HEK293 (cell line): ENCODE measurements around the gene HOTAIR.

Experiments used
- CTCF ChIA-PET: fragments of 350-600 bp; formaldehyde crosslinking; extraction: SDS; loops from one replicate; lab custom pipeline; 2021; ENCODE audit warnings: antibody characterized with exemption; lab: Yijun Ruan, JAX
- POLR2A ChIA-PET: fragments of 300-600 bp; formaldehyde crosslinking; extraction: SDS; loops from one replicate; lab custom pipeline; 2020; ENCODE audit warnings: antibody characterized with exemption, inconsistent platforms; lab: Yijun Ruan, JAX
- H3K27ac ChIP-seq: fragments of 200-500 bp; sonication (Bioruptor generic); 2 replicates; pipeline ENCODE4 v1.5.1; 2014; ENCODE audit warnings: low read depth, low read length, control low read depth, inconsistent platforms; ENCODE audit errors: extremely low read depth
- H3K36me3 ChIP-seq, 2 experiments: fragments of 200-500 bp in 1 of 2; sonication (Bioruptor generic) in 1 of 2; 1 replicate in 1 of 2; 2 replicates in 1 of 2; pipeline ENCODE4 v1.5.1; 2014 to 2017; ENCODE audit warnings: inconsistent platforms in 2 of 2, low read length in 2 of 2; ENCODE audit not compliant: control insufficient read depth in 2 of 2, insufficient read depth in 1 of 2
- H3K4me1 ChIP-seq: fragments of 200-500 bp; sonication (Bioruptor generic); 2 replicates; pipeline ENCODE4 v1.5.1; 2014; ENCODE audit warnings: mild to moderate bottlenecking, low read length, inconsistent platforms; ENCODE audit not compliant: control insufficient read depth, insufficient read depth
- H3K4me3 ChIP-seq: 2 replicates; pipeline ENCODE4 v1.5.1; 2011; ENCODE audit warnings: low read depth, mild to moderate bottlenecking, control low read depth, low read length, moderate library complexity
- H3K9me3 ChIP-seq: fragments of 200-500 bp; sonication (Bioruptor generic); 2 replicates; pipeline ENCODE4 v1.5.1; 2014; ENCODE audit warnings: low read depth, low read length, inconsistent platforms; ENCODE audit not compliant: control insufficient read depth, insufficient read depth
- IKZF3 ChIP-seq: fragments of 450-650 bp; IDR thresholded peaks from 2 replicates; pipeline ENCODE4 v1.5.0; 2018; ENCODE audit warnings: missing biosample characterization, mild to moderate bottlenecking, missing genetic modification characterization, moderate library complexity
- KLF8 ChIP-seq: fragments of 450-650 bp; formaldehyde crosslinking; IDR thresholded peaks from 2 replicates; pipeline ENCODE4 v1.5.1; 2016; ENCODE audit warnings: missing biosample characterization, missing genetic modification characterization
- MZF1 ChIP-seq: fragments of 450-650 bp; formaldehyde crosslinking; IDR thresholded peaks from 2 replicates; pipeline ENCODE4 v1.5.1; 2017; ENCODE audit warnings: missing biosample characterization, missing genetic modification characterization, borderline replicate concordance
- PRDM1 ChIP-seq: fragments of 450-650 bp; formaldehyde crosslinking; IDR thresholded peaks from 2 replicates; pipeline ENCODE4; 2016; ENCODE audit warnings: missing biosample characterization, missing genetic modification characterization
- PRDM10 ChIP-seq: fragments of 450-650 bp; formaldehyde crosslinking; IDR thresholded peaks from 2 replicates; pipeline ENCODE4 v1.5.1; 2016; ENCODE audit warnings: missing biosample characterization, missing genetic modification characterization
- PRDM4 ChIP-seq: fragments of 450-650 bp; formaldehyde crosslinking; IDR thresholded peaks from 2 replicates; pipeline ENCODE4 v1.5.1; 2017; ENCODE audit warnings: missing biosample characterization, missing genetic modification characterization
- REPIN1 ChIP-seq: fragments of 450-650 bp; formaldehyde crosslinking; IDR thresholded peaks from 2 replicates; pipeline ENCODE4 v1.5.1; 2017; ENCODE audit warnings: missing biosample characterization, missing genetic modification characterization, low read depth
- TCF7L2 ChIP-seq: IDR thresholded peaks from 2 replicates; pipeline ENCODE4 v1.6.1; 2011; ENCODE audit warnings: low read depth, mild to moderate bottlenecking, inconsistent platforms, low read length, moderate library complexity, borderline replicate concordance
- YY1 ChIP-seq: fragments of 450-650 bp; formaldehyde crosslinking; IDR thresholded peaks from 2 replicates; pipeline ENCODE4 v1.5.1; 2018; ENCODE audit warnings: missing biosample characterization, missing genetic modification characterization
- ZBTB17 ChIP-seq: fragments of 450-650 bp; formaldehyde crosslinking; IDR thresholded peaks from 2 replicates; pipeline ENCODE4 v1.5.1; 2016; ENCODE audit warnings: missing biosample characterization, missing genetic modification characterization
- ZBTB20 ChIP-seq: fragments of 450-650 bp; formaldehyde crosslinking; IDR thresholded peaks from 2 replicates; pipeline ENCODE4 v1.5.1; 2016; ENCODE audit warnings: missing biosample characterization, missing genetic modification characterization
- ZFP41 ChIP-seq: fragments of 450-650 bp; formaldehyde crosslinking; IDR thresholded peaks from 2 replicates; pipeline ENCODE4 v1.5.1; 2016; ENCODE audit warnings: missing biosample characterization, missing genetic modification characterization, borderline replicate concordance
- ZNF121 ChIP-seq: fragments of 450-650 bp; formaldehyde crosslinking; IDR thresholded peaks from 2 replicates; pipeline ENCODE4 v1.5.1; 2016; ENCODE audit warnings: missing biosample characterization, missing genetic modification characterization
- ZNF132 ChIP-seq: fragments of 450-650 bp; formaldehyde crosslinking; IDR thresholded peaks from 2 replicates; pipeline ENCODE4 v1.5.1; 2017; ENCODE audit warnings: missing biosample characterization, missing genetic modification characterization, borderline replicate concordance
- ZNF19 ChIP-seq: fragments of 450-650 bp; formaldehyde crosslinking; IDR thresholded peaks from 2 replicates; pipeline ENCODE4; 2016; ENCODE audit warnings: missing biosample characterization, missing genetic modification characterization, low read depth
- ZNF366 ChIP-seq: fragments of 450-650 bp; formaldehyde crosslinking; conservative IDR thresholded peaks from 2 replicates; pipeline ENCODE4 v1.5.1; 2016; ENCODE audit warnings: missing biosample characterization, missing genetic modification characterization
- ZNF391 ChIP-seq: fragments of 450-650 bp; formaldehyde crosslinking; IDR thresholded peaks from 2 replicates; pipeline ENCODE4 v1.5.1; 2016; ENCODE audit warnings: low read depth, missing biosample characterization, missing genetic modification characterization, borderline replicate concordance
- ZNF394 ChIP-seq: fragments of 450-650 bp; formaldehyde crosslinking; IDR thresholded peaks from 2 replicates; pipeline ENCODE4 v1.5.1; 2016; ENCODE audit warnings: missing biosample characterization, missing genetic modification characterization, mild to moderate bottlenecking, moderate library complexity, borderline replicate concordance
- ZNF423 ChIP-seq: fragments of 450-650 bp; formaldehyde crosslinking; IDR thresholded peaks from 2 replicates; pipeline ENCODE4 v1.5.1; 2016; ENCODE audit warnings: missing biosample characterization, missing genetic modification characterization
- ZNF513 ChIP-seq: fragments of 450-650 bp; IDR thresholded peaks from 2 replicates; pipeline ENCODE4 v1.5.1; 2018; ENCODE audit warnings: missing biosample characterization, missing genetic modification characterization
- ZNF521 ChIP-seq: fragments of 450-650 bp; formaldehyde crosslinking; IDR thresholded peaks from 2 replicates; pipeline ENCODE4 v1.5.1; 2017; ENCODE audit warnings: missing biosample characterization, mild to moderate bottlenecking, missing genetic modification characterization
- ZNF600 ChIP-seq: fragments of 450-650 bp; formaldehyde crosslinking; IDR thresholded peaks from 2 replicates; pipeline ENCODE4 v1.5.1; 2016; ENCODE audit warnings: missing biosample characterization, missing genetic modification characterization
- ZNF654 ChIP-seq: fragments of 450-650 bp; formaldehyde crosslinking; IDR thresholded peaks from 2 replicates; pipeline ENCODE4 v1.5.1; 2016; ENCODE audit warnings: low read depth, missing biosample characterization, missing genetic modification characterization
- ZNF677 ChIP-seq: fragments of 450-650 bp; IDR thresholded peaks from 2 replicates; pipeline ENCODE4 v1.5.0; 2018; ENCODE audit warnings: missing biosample characterization, mild to moderate bottlenecking, missing genetic modification characterization, moderate library complexity
- ZXDB ChIP-seq: fragments of 450-650 bp; formaldehyde crosslinking; IDR thresholded peaks from 2 replicates; pipeline ENCODE4 v1.5.1; 2016; ENCODE audit warnings: missing biosample characterization, missing genetic modification characterization

The HOTAIR gene

DNA sequence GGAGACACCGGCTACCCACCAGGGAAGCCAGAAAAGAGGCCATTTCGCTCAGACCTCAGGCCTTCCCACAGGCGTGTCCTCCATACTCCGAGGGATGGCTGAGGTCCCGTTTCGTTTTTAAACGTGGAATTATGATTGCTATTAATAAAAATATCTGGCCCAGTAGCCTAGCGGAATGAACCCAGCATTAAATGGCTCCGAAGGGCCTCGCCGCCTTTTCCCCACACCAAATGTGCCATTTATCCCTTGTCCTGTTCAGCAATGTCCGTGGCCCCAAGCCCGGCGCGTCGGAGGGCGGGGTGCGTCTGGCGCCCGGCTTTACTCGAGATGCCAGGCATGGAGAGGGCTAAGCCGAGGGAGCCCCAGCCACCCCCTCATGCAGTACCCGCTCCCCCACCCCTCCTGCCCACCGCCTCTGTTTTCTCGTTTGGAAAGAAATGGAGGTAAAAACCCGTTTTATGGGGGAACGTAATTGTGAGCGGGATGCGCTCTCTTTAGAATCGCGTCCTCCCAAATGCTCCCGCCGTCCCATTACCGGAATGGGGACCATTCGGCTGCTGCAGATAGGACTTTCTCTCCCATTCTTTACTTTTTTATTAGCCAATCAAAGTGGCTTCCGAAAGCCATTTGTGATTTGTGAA lies 39.7 kb upstream of the HOTAIR start:
- H3K4me3 ChIP-seq = no peak overlapping the region
- H3K36me3 ChIP-seq = no peaks in the 10 kb centered on the region
- H3K27ac ChIP-seq = peak overlapping the region; percentile 47
- H3K4me1 ChIP-seq = peaks cover 39% of the 10 kb centered on the region
- ChIA-PET CTCF (interaction anchor here (0.8 to 3.8 kb wide), 4 partner anchors 18 to 200 kb away, joined by 3 to 23 read pairs (median 4); partner anchors contain the start of gene HOXC5), POLR2A (no interaction called here)
- TF ChIP-seq YY1 (0 out of 2 replicates have a peak, but pooled peaks have one; percentile 16), TCF7L2 (no peak), ZNF521 (no peak), IKZF3 (tag by site-specific recombination) (peak; percentile 43; the same call in 1 of the 2 replicates)
- no peaks in the 10 kb centered on the region for H3K9me3 ChIP-seq

DNA sequence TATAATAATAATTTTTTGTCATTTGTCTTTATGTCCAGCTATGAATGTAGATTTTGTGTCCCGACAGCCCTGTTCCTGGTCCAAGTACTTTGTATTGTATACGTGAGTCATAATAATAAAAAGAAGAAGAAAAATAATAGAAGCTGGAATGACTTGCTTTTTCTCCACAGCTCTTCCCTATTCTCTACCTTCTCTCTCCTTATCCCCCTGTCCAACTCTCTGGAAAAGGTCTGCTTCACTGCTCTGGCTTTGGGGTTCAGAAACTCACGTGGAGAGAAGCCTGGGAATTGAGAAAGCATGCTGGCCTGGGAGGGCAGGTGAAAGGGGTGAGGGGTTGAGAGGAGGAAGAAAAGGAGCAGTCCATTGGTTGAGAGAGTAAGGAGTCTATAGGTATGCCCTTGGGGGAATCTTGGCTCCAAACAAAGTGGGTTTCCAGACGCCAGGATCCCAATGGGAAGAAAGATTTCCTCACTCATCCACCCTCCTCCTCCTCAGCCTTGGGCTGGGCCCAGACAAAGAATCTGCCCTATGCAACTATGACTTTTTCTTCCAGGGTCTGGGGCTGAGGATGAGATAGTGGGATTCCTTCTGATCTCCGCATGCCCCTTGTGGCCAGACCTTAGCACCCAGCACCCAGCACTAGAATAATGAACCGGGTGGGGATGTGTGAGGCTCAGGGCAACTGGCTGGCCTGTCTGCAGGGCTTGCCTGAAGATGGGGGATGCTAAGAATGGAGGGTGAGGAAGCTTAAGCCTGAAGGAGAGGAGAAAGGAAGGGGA lies 38.1 kb upstream of the HOTAIR start:
- ChIA-PET POLR2A (no interaction called here), CTCF (interaction anchor here (1.0 to 2.2 kb wide), 4 partner anchors 19 to 202 kb away, joined by 3 to 7 read pairs (median 6); no protein-coding TSS in a partner anchor)
- Histone ChIP-seq H3K4me3 (no peak overlapping the region), H3K36me3 (no peaks in the 10 kb centered on the region), H3K4me1 (peaks cover 41% of the 10 kb centered on the region), H3K9me3 (no peaks in the 10 kb centered on the region), H3K27ac (no peak overlapping the region)
- TF ChIP-seq ZFP41 (tag by site-specific recombination) = no peak
- no peak for TF ChIP-seq ZNF132
- no peak for TF ChIP-seq ZNF121 (tag by site-specific recombination)
- TF ChIP-seq ZBTB17 = peak; percentile 96
- peak; percentile 45; the same call in 1 of the 2 replicates for TF ChIP-seq ZNF513 (tag by site-specific recombination)
- peak; percentile 90 for TF ChIP-seq PRDM10 (tag by site-specific recombination)
- peak; percentile 74 for TF ChIP-seq ZNF366 (tag by site-specific recombination)
- TF ChIP-seq IKZF3 (tag by site-specific recombination) = peak; percentile 87
- TF ChIP-seq PRDM1 (tag by site-specific recombination) = peak; percentile 72; the same call in 1 of the 2 replicates
- TF ChIP-seq PRDM4 = peak; percentile 79
- TF ChIP-seq ZNF19 = no peak
- TF ChIP-seq KLF8 (tag by site-specific recombination) = no peak
- no peak for TF ChIP-seq ZXDB (tag by site-specific recombination)
- no peak for TF ChIP-seq ZNF600 (tag by site-specific recombination)
- 0 out of 2 replicates have a peak, but pooled peaks have one; percentile 19 for TF ChIP-seq ZNF394 (tag by site-specific recombination)
- TF ChIP-seq REPIN1 = no peak
- peak; percentile 81 for TF ChIP-seq ZBTB20 (tag by site-specific recombination)
- no peak for TF ChIP-seq ZNF391 (tag by site-specific recombination)
- TF ChIP-seq TCF7L2 = no peak
- no peak for TF ChIP-seq MZF1 (tag by site-specific recombination)
- no peak for TF ChIP-seq ZNF423 (tag by site-specific recombination)
- TF ChIP-seq ZNF677 (tag by site-specific recombination) = no peak
- TF ChIP-seq ZNF654 (tag by site-specific recombination) = no peak
